Activated T-helper 2 cell treated with anti-CD3 and anti-CD28 coated beads, Interferon-gamma antibody, Interleukin-2, Interleukin-4, amounts not matched to agents 10 μg/mL and 5 μg/mL and 100 μg/mL, durations not matched to agents 14 hours and 24 hours and 36 hours (primary cell): ENCODE data around the gene SLC43A1. TPM values are rescaled to one million over a fixed set of nuclear protein-coding genes. Genes with fewer than 3 reads are reported as not detected.

Experiments used
- DNase-seq: peaks from one replicate; pipeline ENCODE4 v3.0.0; 2021; ENCODE audit warnings: low spot score
- H3K27ac Mint-ChIP-seq: one replicate; pipeline ENCODE4 v1.8.0; 2021; ENCODE audit warnings: mixed read lengths
- H3K27me3 Mint-ChIP-seq: one replicate; pipeline ENCODE4 v1.8.0; 2021; ENCODE audit warnings: low read depth, mixed read lengths
- H3K36me3 Mint-ChIP-seq: one replicate; pipeline ENCODE4 v1.8.0; 2021; ENCODE audit warnings: low read depth, mixed read lengths
- H3K4me1 Mint-ChIP-seq: one replicate; pipeline ENCODE4 v1.8.0; 2021; ENCODE audit warnings: low read depth, mixed read lengths
- H3K4me3 Mint-ChIP-seq: one replicate; pipeline ENCODE4 v1.8.0; 2021; ENCODE audit warnings: low read depth, mild to moderate bottlenecking, moderate library complexity, mixed read lengths
- H3K9me3 Mint-ChIP-seq: one replicate; pipeline ENCODE4 v1.8.0; 2021; ENCODE audit warnings: mixed read lengths
- intact Hi-C: fragments of 100-400 bp; cut with micrococcal nuclease; formaldehyde crosslinking; loops from one replicate; pipeline ENCODE4 v1.15.1; 2023
- total RNA-seq: library from RNA; stranded (reverse); gene quantifications from 2 replicates; pipeline ENCODE4 v1.2.3, GENCODE V29; 2022

Gene SLC43A1
- total RNA-seq, result 27.6 and 30.9 TPM in 2 replicates

DNA sequence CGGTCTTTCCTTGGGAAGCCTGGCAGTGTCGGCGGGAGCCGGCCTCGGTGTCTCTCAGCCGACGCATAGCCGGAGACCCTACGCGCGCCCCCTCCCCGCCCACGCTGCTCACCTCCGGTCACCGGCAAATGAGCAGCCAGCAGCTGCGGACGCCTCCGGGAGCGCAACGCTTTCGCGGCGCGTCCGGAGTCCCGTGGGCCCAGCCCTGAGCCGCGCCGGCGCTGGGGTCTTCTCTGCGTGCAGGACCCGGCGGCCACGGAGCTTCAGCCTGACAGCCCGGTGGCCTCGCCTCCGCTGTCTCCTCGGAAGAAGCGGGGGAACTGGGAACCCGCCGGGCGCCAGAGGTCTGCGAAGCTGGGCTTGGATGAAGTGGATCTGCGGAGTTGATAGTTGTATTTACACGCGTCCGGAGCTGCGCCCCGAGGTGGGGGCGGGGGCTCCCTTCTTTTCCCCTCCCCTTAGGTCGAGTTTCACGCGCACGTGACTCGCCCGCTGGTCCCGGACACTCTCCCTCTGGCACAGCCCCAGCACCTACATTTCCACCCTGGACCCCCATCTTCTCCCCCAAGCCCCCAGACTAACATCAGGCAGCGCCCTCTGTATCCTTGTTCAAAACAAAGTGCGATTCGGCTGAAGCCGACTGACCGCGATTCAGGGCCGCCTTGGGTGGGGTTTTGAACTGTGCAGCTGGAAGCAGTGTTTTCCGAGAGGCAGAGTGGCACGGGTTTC lies at the start of gene SLC43A1:
TSS of gene SLC43A1 (minus strand) at position 371 of the 729 bp plus-strand sequence. CDS start 1,591 bp downstream, outside the sequence.
- H3K4me1 Mint-ChIP-seq, result peaks cover 26% of the 10 kb centered on the region
- H3K27ac Mint-ChIP-seq, result peak within 1 kb of the TSS; percentile 83
- DNase-seq, result peak; percentile 35
- H3K4me3 Mint-ChIP-seq, result peak within 1 kb of the TSS; percentile 99
- no peaks in the 10 kb centered on the region for H3K27me3 Mint-ChIP-seq
- H3K9me3 Mint-ChIP-seq, result no peaks in the 10 kb centered on the region
- intact Hi-C loops, result loop anchor here (2.0 kb wide), 2 partner anchors 15 to 59 kb away; partner anchors contain the start of gene TIMM10
- peaks cover 7% of the 10 kb centered on the region for H3K36me3 Mint-ChIP-seq

DNA sequence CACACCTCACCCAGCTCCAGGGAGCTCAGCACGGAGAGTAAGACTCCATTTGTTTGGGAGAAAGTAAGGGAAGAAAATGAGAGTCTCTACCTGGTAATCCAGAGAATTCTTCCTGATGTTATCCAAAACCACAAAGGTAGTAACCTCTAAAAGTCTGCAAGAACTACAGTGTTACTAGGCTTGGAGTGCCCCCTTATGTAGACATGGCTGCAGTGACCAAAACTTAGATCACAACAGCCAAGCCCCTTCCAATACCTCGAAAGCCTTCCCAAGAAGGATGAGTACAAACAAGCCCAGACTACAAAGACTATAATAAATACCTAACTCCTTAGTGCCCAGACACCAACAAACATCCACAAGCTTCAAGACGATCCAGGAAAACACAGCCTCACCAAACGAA lies 47.1 kb upstream of the SLC43A1 start:
- no peak for DNase-seq
- Mint-ChIP-seq H3K9me3 (no peaks in the 10 kb centered on the region), H3K4me1 (peaks cover 31% of the 10 kb centered on the region), H3K36me3 (peaks cover 48% of the 10 kb centered on the region), H3K27me3 (no peaks in the 10 kb centered on the region), H3K27ac (peak overlapping the region; percentile 73), H3K4me3 (no peak overlapping the region)
- intact Hi-C loops, result no loop called here

DNA sequence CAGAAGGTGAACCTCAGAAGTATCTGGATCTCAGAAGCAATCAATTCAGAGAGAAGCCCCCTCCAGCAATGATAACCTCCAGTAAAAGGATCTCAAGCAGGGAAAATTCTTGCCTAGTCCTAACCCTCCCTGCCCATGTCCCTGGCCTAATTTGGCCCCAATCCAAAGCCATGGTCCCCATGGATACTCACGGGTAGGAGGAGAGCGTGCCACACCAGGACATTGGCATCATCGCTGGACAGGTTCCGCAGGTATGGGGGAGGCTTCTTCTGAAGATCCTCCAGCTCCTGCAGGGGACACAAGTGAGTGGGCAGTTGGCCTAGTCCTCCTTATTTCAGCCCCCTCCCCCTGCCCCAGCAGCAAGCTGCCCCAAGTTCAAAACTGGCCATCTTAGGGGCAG lies 44.6 kb upstream of the SLC43A1 start:
- Mint-ChIP-seq H3K27ac (no peak overlapping the region), H3K36me3 (peaks cover 65% of the 10 kb centered on the region), H3K27me3 (no peaks in the 10 kb centered on the region), H3K4me3 (no peak overlapping the region), H3K4me1 (peaks cover 27% of the 10 kb centered on the region), H3K9me3 (no peaks in the 10 kb centered on the region)
- intact Hi-C loops, result no loop called here
- DNase-seq, result no peak

DNA sequence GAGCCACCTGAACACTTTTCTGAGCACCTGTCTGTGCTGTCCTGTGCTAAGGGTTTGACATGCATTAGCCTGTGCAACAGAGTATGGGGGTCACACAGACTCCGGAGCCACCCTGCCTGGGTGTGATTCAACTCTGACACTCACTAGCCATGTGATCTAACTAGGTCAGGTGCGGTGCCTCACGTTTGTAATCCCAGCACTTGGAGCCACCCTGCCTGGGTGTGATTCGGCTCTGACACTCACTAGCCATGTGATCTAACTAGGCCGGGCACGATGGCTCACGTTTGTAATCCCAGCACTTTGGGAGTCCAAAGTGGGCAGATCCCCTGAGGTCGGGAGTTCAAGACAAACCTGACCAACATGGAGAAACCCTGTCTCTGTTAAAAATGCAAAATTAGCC lies 40.5 kb upstream of the SLC43A1 start:
- Mint-ChIP-seq H3K4me3 (no peak overlapping the region), H3K27me3 (no peaks in the 10 kb centered on the region), H3K9me3 (no peaks in the 10 kb centered on the region), H3K36me3 (peaks cover 82% of the 10 kb centered on the region), H3K4me1 (peaks cover 4% of the 10 kb centered on the region), H3K27ac (no peak overlapping the region)
- DNase-seq, result no peak
- intact Hi-C loops, result no loop called here

DNA sequence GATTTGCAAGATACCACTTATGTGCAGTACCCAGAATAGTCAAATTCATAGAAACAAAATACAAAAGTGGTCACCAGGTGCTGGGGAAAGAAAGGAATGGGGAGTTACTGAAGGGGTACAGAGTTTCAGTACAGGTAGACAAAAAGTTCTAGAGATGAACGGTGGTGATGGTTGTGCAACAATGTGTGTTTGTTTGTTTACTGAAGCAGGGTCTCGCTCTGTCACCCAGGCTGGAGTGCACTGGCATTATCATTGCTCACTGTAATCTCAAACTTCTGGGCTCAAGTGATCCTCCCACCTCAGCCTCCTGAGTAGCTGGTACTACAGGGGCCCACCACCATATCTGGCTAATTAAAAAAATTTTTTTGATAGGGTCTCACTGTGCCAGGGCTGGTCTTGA lies 39.9 kb upstream of the SLC43A1 start:
- no peak overlapping the region for H3K27ac Mint-ChIP-seq
- no peak for DNase-seq
- H3K9me3 Mint-ChIP-seq, result no peaks in the 10 kb centered on the region
- H3K4me1 Mint-ChIP-seq, result peaks cover 3% of the 10 kb centered on the region
- intact Hi-C loops, result no loop called here
- peaks cover 80% of the 10 kb centered on the region for H3K36me3 Mint-ChIP-seq
- no peaks in the 10 kb centered on the region for H3K27me3 Mint-ChIP-seq
- no peak overlapping the region for H3K4me3 Mint-ChIP-seq

DNA sequence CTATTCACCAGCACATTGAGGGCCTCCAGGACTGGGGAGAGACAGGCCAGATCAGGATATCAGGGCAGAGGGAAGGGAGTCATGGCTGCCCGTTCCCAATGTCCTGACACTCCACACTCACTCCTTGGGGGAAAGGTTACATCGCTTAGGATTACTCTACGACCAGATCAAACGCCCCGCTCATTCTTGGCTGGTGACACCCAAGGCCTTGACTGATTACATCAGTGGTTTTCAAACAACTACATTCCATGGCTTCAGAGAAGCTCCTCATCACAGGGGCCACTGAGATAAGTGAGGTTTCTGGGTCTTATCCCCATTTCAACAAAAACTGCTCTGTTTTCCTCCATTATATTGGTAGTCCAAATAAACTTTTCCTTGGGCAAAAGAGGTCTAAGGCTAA lies 37.0 kb upstream of the SLC43A1 start:
- H3K9me3 Mint-ChIP-seq, result no peaks in the 10 kb centered on the region
- H3K27ac Mint-ChIP-seq, result no peak overlapping the region
- intact Hi-C loops, result no loop called here
- H3K4me3 Mint-ChIP-seq, result no peak overlapping the region
- no peaks in the 10 kb centered on the region for H3K27me3 Mint-ChIP-seq
- peaks cover 78% of the 10 kb centered on the region for H3K36me3 Mint-ChIP-seq
- H3K4me1 Mint-ChIP-seq, result peaks cover 3% of the 10 kb centered on the region
- DNase-seq, result no peak

DNA sequence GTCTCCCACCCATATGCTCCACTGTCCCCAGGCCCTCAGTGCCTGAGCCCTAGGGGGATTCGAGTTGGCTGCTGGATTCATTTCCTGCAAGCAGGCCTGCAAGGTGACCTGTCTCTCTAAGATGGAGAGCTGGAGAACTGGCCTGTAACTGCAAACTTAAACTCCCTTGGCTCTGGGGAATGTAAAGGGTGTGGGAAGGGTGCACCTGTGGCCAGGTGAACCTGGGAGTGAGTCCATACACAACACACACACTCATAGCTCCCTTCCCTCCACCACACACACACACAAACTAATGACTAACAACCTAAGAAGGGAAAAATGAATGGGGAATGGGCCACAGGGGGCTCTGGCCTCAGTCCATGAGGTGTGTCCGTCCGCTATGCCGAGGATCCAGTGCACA lies 36.4 kb upstream of the SLC43A1 start:
- Mint-ChIP-seq H3K4me3 (no peak overlapping the region), H3K36me3 (peaks cover 76% of the 10 kb centered on the region), H3K27ac (no peak overlapping the region), H3K27me3 (no peaks in the 10 kb centered on the region), H3K4me1 (peaks cover 3% of the 10 kb centered on the region), H3K9me3 (no peaks in the 10 kb centered on the region)
- intact Hi-C loops, result no loop called here
- DNase-seq, result no peak

DNA sequence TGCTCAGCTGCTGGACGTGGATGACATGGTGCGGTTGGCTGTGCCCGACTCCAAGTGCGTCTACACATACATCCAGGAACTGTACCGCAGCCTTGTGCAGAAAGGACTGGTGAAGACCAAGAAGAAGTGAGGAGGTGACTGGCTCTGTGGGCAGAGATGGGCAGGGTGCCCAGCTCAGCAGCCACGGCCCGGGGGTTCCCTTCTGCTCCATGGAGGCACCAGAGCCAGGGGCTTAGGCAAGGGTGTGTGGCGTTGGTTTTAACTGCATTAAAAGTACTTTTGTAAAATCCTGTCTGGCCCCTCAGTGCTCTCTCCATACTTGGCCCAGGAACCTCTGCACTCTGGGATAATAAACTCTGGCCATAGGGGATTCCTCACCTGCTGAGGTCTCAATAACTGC lies 34.5 kb upstream of the SLC43A1 start:
- no peak for DNase-seq
- Mint-ChIP-seq H3K4me3 (no peak overlapping the region), H3K27me3 (no peaks in the 10 kb centered on the region), H3K27ac (no peak overlapping the region), H3K9me3 (no peaks in the 10 kb centered on the region), H3K36me3 (peaks cover 60% of the 10 kb centered on the region), H3K4me1 (no peaks in the 10 kb centered on the region)
- intact Hi-C loops, result no loop called here

DNA sequence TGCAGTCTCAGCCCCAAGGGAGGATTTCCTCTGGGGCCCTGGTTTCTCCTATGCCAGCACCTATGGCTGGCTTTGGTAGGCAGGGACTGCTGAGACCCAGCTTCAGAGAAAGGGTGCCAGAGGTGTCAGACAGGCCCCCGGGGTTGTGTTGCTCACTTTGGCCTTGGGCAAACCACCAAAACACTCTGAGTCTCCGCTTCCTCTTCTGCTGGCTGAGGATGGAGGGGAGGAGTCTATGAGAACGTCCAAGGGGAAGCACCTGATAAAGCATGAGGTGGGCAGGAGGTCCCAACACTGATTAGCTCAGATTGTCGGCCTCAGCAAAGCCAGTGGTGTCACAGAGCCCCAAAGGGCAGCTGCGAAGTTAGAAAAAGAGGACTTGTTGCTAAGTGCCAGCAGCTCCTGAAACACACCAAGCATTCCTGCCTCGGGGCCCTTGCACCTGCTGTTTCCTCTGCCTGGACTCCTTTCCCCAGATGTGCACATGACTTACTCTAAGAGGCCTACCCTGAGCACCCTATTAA lies 32.4 kb upstream of the SLC43A1 start:
- Mint-ChIP-seq H3K4me3 (no peak overlapping the region), H3K9me3 (no peaks in the 10 kb centered on the region)

DNA sequence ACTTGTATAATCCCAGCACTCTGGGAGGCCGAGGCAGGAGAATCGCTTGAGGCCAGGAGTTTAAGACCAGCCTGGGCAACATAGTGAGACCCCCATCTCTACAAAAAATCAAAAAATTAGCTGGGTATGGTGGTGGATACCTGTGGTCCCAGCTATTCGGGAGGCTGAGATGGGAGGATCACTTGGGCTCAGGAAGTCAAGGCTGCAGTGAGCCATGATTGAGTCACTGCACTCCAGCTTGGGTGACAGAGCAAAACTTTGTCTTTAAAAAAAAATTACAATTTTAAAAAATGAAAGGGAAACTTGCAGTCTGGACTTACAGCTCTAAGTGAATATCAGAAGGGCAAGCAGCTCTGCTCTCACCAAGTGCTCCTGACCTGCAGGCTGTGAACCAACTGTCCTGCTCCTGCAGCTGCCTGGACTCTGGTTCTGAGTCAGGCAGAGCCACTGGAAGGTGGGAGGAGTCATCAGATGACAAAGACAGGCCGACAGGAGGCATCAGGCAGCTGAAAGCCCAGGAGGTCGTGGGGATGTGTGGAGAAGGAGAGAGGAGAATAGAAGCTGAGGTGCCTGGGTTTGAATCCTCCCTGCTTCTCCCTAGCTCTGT lies 31.5 kb upstream of the SLC43A1 start:
- Mint-ChIP-seq H3K27ac (peak overlapping the region; percentile 58), H3K36me3 (peaks cover 30% of the 10 kb centered on the region), H3K27me3 (no peaks in the 10 kb centered on the region), H3K4me1 (no peaks in the 10 kb centered on the region), H3K9me3 (no peaks in the 10 kb centered on the region), H3K4me3 (no peak overlapping the region)
- intact Hi-C loops, result no loop called here
- no peak for DNase-seq

More for the DNA sequence above, 32.4 kb upstream of the SLC43A1 start:
- no peak for DNase-seq
- Mint-ChIP-seq H3K27me3 (no peaks in the 10 kb centered on the region), H3K36me3 (peaks cover 39% of the 10 kb centered on the region), H3K4me1 (no peaks in the 10 kb centered on the region), H3K27ac (peak overlapping the region; percentile 28)
- intact Hi-C loops, result no loop called here

DNA sequence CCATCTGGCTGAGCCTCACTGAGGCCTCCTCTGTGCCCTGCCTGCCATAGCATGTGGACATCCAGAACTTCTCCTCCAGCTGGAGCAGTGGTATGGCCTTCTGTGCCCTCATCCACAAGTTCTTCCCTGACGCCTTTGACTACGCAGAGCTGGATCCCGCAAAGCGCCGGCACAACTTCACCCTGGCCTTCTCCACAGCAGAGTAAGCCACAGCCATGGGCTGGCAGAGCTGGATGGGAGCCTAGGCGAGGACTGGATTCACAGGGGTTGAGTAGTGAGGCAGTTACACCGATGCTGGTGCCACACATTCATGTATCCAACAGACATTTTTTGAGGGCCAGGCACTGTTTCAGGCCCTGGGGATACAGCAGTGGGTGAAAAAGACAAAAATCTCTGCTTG lies 30.9 kb upstream of the SLC43A1 start:
- Mint-ChIP-seq H3K4me1 (no peaks in the 10 kb centered on the region), H3K36me3 (peaks cover 27% of the 10 kb centered on the region), H3K27me3 (no peaks in the 10 kb centered on the region), H3K27ac (no peak overlapping the region), H3K4me3 (no peak overlapping the region), H3K9me3 (no peaks in the 10 kb centered on the region)
- no peak for DNase-seq
- intact Hi-C loops, result no loop called here

DNA sequence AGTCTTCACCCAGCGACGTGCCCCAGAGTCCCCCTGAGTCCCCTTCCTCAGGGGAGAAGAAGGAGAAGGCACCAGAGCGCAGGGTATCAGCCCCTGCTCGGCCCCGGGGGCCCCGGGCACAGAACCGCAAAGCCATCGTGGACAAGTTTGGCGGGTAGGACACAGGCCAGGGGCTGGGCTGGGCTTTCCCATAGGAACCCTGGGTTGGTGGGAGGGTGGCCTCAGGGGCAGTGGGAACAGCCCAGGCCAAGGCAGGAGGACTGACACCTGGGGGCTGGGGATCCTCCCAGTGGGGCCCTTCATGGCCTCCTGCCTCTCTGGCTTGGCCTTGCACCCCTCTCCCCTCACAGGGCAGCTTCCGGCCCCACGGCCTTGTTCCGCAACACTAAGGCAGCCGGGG lies 30.4 kb upstream of the SLC43A1 start:
- Mint-ChIP-seq H3K4me3 (no peak overlapping the region), H3K9me3 (no peaks in the 10 kb centered on the region), H3K4me1 (no peaks in the 10 kb centered on the region), H3K27ac (no peak overlapping the region), H3K36me3 (peaks cover 29% of the 10 kb centered on the region), H3K27me3 (no peaks in the 10 kb centered on the region)
- no peak for DNase-seq
- intact Hi-C loops, result no loop called here

DNA sequence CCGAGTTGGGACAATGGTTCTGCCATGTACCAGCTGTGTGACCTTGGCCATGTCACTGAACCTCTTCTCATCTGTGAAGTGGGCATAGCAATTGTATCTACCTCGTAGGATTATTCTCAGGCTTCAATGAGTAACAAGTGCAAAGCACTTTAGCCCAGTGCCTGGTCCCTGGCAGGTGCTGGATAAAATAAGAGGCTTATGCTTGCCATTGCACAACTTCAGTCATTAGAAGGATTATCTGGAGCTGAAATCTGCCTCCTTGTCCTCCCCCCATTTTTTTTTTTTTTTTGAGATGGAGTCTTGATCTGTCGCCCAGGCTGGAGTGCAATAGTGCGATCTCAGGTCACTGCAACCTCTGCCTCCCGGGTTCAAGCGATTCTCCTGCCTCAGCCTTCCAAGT lies 29.1 kb upstream of the SLC43A1 start:
- DNase-seq, result no peak
- intact Hi-C loops, result no loop called here
- no peaks in the 10 kb centered on the region for H3K27me3 Mint-ChIP-seq
- no peak overlapping the region for H3K27ac Mint-ChIP-seq
- no peak overlapping the region for H3K4me3 Mint-ChIP-seq
- peaks cover 18% of the 10 kb centered on the region for H3K36me3 Mint-ChIP-seq
- no peaks in the 10 kb centered on the region for H3K4me1 Mint-ChIP-seq
- H3K9me3 Mint-ChIP-seq, result no peaks in the 10 kb centered on the region
